Thoracic aorta (tissue), 2 donors: Measurements from ENCODE around the gene BAMBI. TPM values are rescaled to one million over a fixed set of nuclear protein-coding genes. Genes with fewer than 3 reads are reported as not detected.
"Not testable (repeated sequence)": the region's sequence is repeated elsewhere in the genome, so short reads cannot be mapped to it uniquely, and the experiment has no call there.

Experiments
- ATAC-seq: fragments of 150-250 bp; one replicate; pipeline ENCODE4 v1.8.0; 2017; ENCODE audit warnings: low read depth; ENCODE audit not compliant: insufficient number of reproducible peaks, low FRiP score
- DNase-seq: peaks from one replicate; pipeline ENCODE4 v3.0.0-alpha.2; 2020; ENCODE audit warnings: low spot score
- H3K27ac ChIP-seq, 2 donors: fragments of 200-600 bp; sonication (generic); 1 replicate in 1 of 2; 2 replicates in 1 of 2; pipeline ENCODE4 v1.5.1; 2016; ENCODE audit warnings: mild to moderate bottlenecking in 2 of 2, moderate library complexity in 2 of 2
- H3K27me3 ChIP-seq: fragments of 200-600 bp; sonication (generic); replicated peaks from 2 replicates; pipeline ENCODE4 v1.6.0; 2016; ENCODE audit warnings: mild to moderate bottlenecking; ENCODE audit not compliant: insufficient read depth
- H3K36me3 ChIP-seq: fragments of 200-600 bp; sonication (generic); one replicate; pipeline ENCODE4 v1.5.1; 2016
- H3K4me1 ChIP-seq, 2 donors: fragments of 200-600 bp; sonication (generic); 1 replicate in 1 of 2; 2 replicates in 1 of 2; pipeline versions ENCODE4 v1.5.1 to v1.6.0; 2016; ENCODE audit warnings: low read depth in 2 of 2, mild to moderate bottlenecking in 1 of 2; ENCODE audit not compliant: control insufficient read depth in 1 of 2
- H3K4me3 ChIP-seq: fragments of 200-600 bp; sonication (generic); 2 replicates; pipeline ENCODE4 v1.5.1; 2016; ENCODE audit warnings: mild to moderate bottlenecking
- H3K9me3 ChIP-seq: fragments of 200-600 bp; sonication (generic); 2 replicates; pipeline ENCODE4 v1.5.1; 2016
- CTCF ChIP-seq: fragments of 200-600 bp; sonication (generic); IDR thresholded peaks from one replicate; pipeline ENCODE4 v1.5.1; 2019; ENCODE audit warnings: antibody characterized with exemption
- total RNA-seq, 2 donors: library from RNA; depleted of rRNA; stranded (reverse); fragments of >200 nt; gene quantifications; one replicate each; pipeline versions ENCODE4 v1.1.0 to v1.2.3, GENCODE V29; 2016

Gene BAMBI
- total RNA-seq, 2 donors from 2014 or later: 14.9 to 24.8 TPM

DNA sequence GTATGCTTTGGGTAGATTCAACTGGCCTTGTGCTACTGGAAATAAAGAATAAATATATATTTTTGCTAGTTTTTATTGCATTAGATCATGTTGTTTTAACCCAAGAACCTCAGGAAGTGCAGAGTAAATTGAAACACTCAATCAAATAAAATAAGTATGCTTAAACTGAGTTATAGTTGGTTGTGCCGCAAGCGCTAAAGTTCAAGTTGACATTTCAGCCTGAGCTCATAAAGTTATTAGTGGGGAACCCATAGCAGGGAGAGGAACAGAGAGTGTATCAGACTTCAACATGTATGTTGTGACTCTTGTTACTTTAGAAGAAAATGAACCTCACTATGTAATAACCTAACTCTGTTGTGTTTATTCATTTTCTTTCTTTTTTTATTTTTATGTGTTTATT, 25.2 kb upstream of the BAMBI start:
- H3K36me3 ChIP-seq: no peaks in the 10 kb centered on the region
- H3K4me3 ChIP-seq: no peak overlapping the region
- no peak overlapping the region for H3K27ac ChIP-seq
- peaks cover 4% of the 10 kb centered on the region for H3K9me3 ChIP-seq
- ATAC-seq (no peak), DNase-seq (no peak)
- TF ChIP-seq CTCF: no peak
- H3K27me3 ChIP-seq: no peaks in the 10 kb centered on the region
- H3K4me1 ChIP-seq: no peaks in the 10 kb centered on the region

DNA sequence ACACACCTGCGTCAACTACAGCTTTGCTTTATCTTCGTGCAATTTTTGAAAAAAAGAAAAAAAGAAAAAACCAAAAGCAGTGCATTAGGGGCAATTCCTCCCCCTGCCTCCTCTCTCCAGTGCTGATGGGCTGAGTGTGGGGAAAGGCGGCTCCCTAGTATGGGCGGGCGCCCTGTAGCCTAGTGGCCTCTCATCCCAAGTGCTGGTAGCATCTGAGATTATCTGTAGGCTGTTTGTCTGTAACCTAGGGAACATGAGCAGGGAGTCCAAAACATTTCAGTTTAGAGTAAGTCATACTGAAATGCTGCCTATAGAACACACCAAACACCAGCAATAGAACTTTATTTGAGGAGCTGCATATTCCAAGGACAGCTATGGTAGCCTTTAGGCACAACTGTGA, 24.6 kb upstream of the BAMBI start:
- no peak for TF ChIP-seq CTCF
- H3K27me3 ChIP-seq: no peaks in the 10 kb centered on the region
- peaks cover 4% of the 10 kb centered on the region for H3K9me3 ChIP-seq
- DNase-seq: no peak
- H3K4me1 ChIP-seq: no peaks in the 10 kb centered on the region
- no peaks in the 10 kb centered on the region for H3K36me3 ChIP-seq
- H3K4me3 ChIP-seq: no peak overlapping the region
- ATAC-seq: no peak
- no peak overlapping the region for H3K27ac ChIP-seq

GRCh38 chr10:28658824-28659223, 18.5 kb upstream of the BAMBI start:
- not testable (repeated sequence) for H3K27me3 ChIP-seq, H3K9me3 ChIP-seq, H3K4me3 ChIP-seq, H3K36me3 ChIP-seq, ATAC-seq, H3K4me1 ChIP-seq, H3K27ac ChIP-seq, DNase-seq

- no peaks in the 10 kb centered on the region for H3K27me3 ChIP-seq
- no peak overlapping the region for H3K4me3 ChIP-seq
- H3K36me3 ChIP-seq: no peaks in the 10 kb centered on the region
- TF ChIP-seq CTCF: no peak
- DNase-seq (no peak), ATAC-seq (no peak)
- H3K4me1 ChIP-seq: peaks cover 4 to 13% of the 10 kb centered on the region in 2 donors
- H3K27ac ChIP-seq: no peak overlapping the region
- H3K9me3 ChIP-seq: no peaks in the 10 kb centered on the region
These were observed 16.3 kb upstream of the BAMBI start for GRCh38 chr10:28661035-28661434.

GRCh38 chr10:28663576-28664368, 13.5 kb upstream of the BAMBI start:
- Histone ChIP-seq H3K36me3 (no peaks in the 10 kb centered on the region), H3K27me3 (no peaks in the 10 kb centered on the region), H3K4me3 (no peak overlapping the region), H3K9me3 (no peaks in the 10 kb centered on the region), H3K4me1 (peaks cover 4 to 16% of the 10 kb centered on the region in 2 donors), H3K27ac (peak overlapping the region; percentile 51 to 72)
- TF ChIP-seq CTCF: peak; percentile 96
- ATAC-seq: peak; percentile 79
- DNase-seq: no peak

- Histone ChIP-seq H3K27ac (peak overlapping the region; percentile 51 to 72), H3K4me3 (no peak overlapping the region), H3K9me3 (no peaks in the 10 kb centered on the region), H3K27me3 (no peaks in the 10 kb centered on the region), H3K4me1 (peaks cover 4 to 20% of the 10 kb centered on the region in 2 donors), H3K36me3 (no peaks in the 10 kb centered on the region)
- no peak for DNase-seq
- no peak for ATAC-seq
- no peak for TF ChIP-seq CTCF
These were observed 13.0 kb upstream of the BAMBI start for GRCh38 chr10:28664369-28664740.
